ENCODE data around the gene NYNRIN. TPM values are rescaled to one million over a fixed set of nuclear protein-coding genes. Genes with fewer than 3 reads are reported as not detected.

The NYNRIN gene
- polyA plus RNA-seq, 1 donor from 2014 or later: 5.7 TPM

GRCh38 chr14:24395609-24396582 is 2.9 kb upstream of the NYNRIN start:
- TF ChIP-seq CTCF (IDR thresholded peaks at IDR 0.05; ENCODE audit: poor library complexity, severe bottlenecking) (no peak), MXI1 (conservative IDR thresholded peaks at IDR 0.05; ENCODE audit: poor library complexity, severe bottlenecking) (no peak), SMC3 (conservative IDR thresholded peaks at IDR 0.05; ENCODE audit: poor library complexity) (no peak), POLR2AphosphoS5 (IDR thresholded peaks at IDR 0.05) (no peak), EP300 (conservative IDR thresholded peaks at IDR 0.05; ENCODE audit: poor library complexity, severe bottlenecking) (no peak), REST (IDR thresholded peaks at IDR 0.05; ENCODE audit: borderline replicate concordance) (no peak), TAF1 (IDR thresholded peaks at IDR 0.05; ENCODE audit: low read depth) (no peak), RAD21 (conservative IDR thresholded peaks at IDR 0.05) (no peak), EZH2 (IDR thresholded peaks at IDR 0.05; ENCODE audit: borderline replicate concordance, insufficient read depth, low read length, poor library complexity, severe bottlenecking) (no peak)
- Histone ChIP-seq H3K27ac (ENCODE audit: low read length) (no peak overlapping the region), H3K79me2 (replicated peaks; ENCODE audit: insufficient read depth, low read length) (peaks cover 11% of the 10 kb centered on the region), H3K9me3 (ENCODE audit: low read length) (no peaks in the 10 kb centered on the region), H3K36me3 (ENCODE audit: insufficient read depth, low read length) (no peaks in the 10 kb centered on the region), H3K9me2 (ENCODE audit: insufficient read depth, low read length) (no peaks in the 10 kb centered on the region), H3K4me2 (ENCODE audit: low read length) (no peak overlapping the region), H2AFZ (ENCODE audit: low read depth, low read length) (no peak overlapping the region), H3K4me3 (ENCODE audit: low read length) (no peak overlapping the region), H3F3A (ENCODE audit: insufficient read depth, low read length, poor library complexity, severe bottlenecking) (no peaks in the 10 kb centered on the region), H4K20me1 (ENCODE audit: insufficient read depth) (no peaks in the 10 kb centered on the region), H3K9ac (ENCODE audit: low read length) (no peak overlapping the region), H3K27me3 (ENCODE audit: insufficient read depth, low read depth, low read length) (peaks cover 3% of the 10 kb centered on the region)

GRCh38 chr14:24397639-24398292 is 1.0 kb upstream of the NYNRIN start:
- peaks cover 3% of the 10 kb centered on the region for H3K27me3 ChIP-seq (ENCODE audit: insufficient read depth, low read depth, low read length)
- H3K9ac ChIP-seq (ENCODE audit: low read length): no peak overlapping the region
- no peak overlapping the region for H3K4me3 ChIP-seq (ENCODE audit: low read length)
- H3K4me2 ChIP-seq (ENCODE audit: low read length): no peak overlapping the region
- H3K36me3 ChIP-seq (ENCODE audit: insufficient read depth, low read length): no peaks in the 10 kb centered on the region
- no peaks in the 10 kb centered on the region for H4K20me1 ChIP-seq (ENCODE audit: insufficient read depth)
- H3K9me3 ChIP-seq (ENCODE audit: low read length): no peaks in the 10 kb centered on the region
- no peaks in the 10 kb centered on the region for H3K9me2 ChIP-seq (ENCODE audit: insufficient read depth, low read length)
- no peak overlapping the region for H3K27ac ChIP-seq (ENCODE audit: low read length)
- peaks cover 11% of the 10 kb centered on the region for H3K79me2 ChIP-seq (replicated peaks; ENCODE audit: insufficient read depth, low read length)
- TF ChIP-seq REST (IDR thresholded peaks at IDR 0.05; ENCODE audit: borderline replicate concordance): no peak
- no peak for TF ChIP-seq EZH2 (IDR thresholded peaks at IDR 0.05; ENCODE audit: borderline replicate concordance, insufficient read depth, low read length, poor library complexity, severe bottlenecking)
- TF ChIP-seq RAD21 (conservative IDR thresholded peaks at IDR 0.05): no peak
- TF ChIP-seq POLR2AphosphoS5 (IDR thresholded peaks at IDR 0.05): no peak
- TF ChIP-seq SMC3 (conservative IDR thresholded peaks at IDR 0.05; ENCODE audit: poor library complexity): no peak
- TF ChIP-seq MXI1 (conservative IDR thresholded peaks at IDR 0.05; ENCODE audit: poor library complexity, severe bottlenecking): no peak
- TF ChIP-seq EP300 (conservative IDR thresholded peaks at IDR 0.05; ENCODE audit: poor library complexity, severe bottlenecking): no peak
- TF ChIP-seq CTCF (IDR thresholded peaks at IDR 0.05; ENCODE audit: poor library complexity, severe bottlenecking): no peak
- no peak for TF ChIP-seq TAF1 (IDR thresholded peaks at IDR 0.05; ENCODE audit: low read depth)
- no peaks in the 10 kb centered on the region for H3F3A ChIP-seq (ENCODE audit: insufficient read depth, low read length, poor library complexity, severe bottlenecking)
- no peak overlapping the region for H2AFZ ChIP-seq (ENCODE audit: low read depth, low read length)

All from neural cell (in vitro differentiated cells).